Hematopoietic multipotent progenitor cell treated with erythropoietin and hydrocortisone succinate and interleukin-3 and kit ligand, for 8 days (in vitro differentiated cells): ENCODE data around the gene PCSK2.
A peak's percentile ranks its signal among the peaks of the same experiment; 100 is the strongest.

Experiments
- DNase-seq: peaks from one replicate; pipeline ENCODE4 v3.0.0-alpha.2; 2015

Gene PCSK2

DNA sequence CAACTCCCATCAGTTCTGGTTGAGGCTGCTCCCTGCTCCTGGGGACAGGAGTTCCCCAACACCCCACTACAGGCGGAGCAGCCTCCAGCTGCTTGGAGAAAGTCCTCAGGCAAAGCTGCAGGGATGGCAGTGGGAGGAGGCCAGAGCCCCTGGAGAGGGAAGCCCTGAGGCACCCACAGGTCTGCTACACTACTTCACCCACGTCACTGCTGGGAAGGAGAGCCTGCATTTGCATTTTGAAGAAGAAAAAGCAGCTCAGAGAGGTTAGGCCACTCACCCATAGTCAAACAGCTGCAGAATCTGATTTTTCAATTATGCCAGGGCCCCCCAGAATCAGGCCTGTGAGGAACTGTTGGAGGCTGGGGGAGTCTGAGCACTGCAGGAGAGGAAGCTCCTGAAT, 287.1 kb downstream of the PCSK2 start:
- DNase-seq: no peak

GRCh38 chr20:17515053-17515452, 288.2 kb downstream of the PCSK2 start:
- DNase-seq: no peak

DNA sequence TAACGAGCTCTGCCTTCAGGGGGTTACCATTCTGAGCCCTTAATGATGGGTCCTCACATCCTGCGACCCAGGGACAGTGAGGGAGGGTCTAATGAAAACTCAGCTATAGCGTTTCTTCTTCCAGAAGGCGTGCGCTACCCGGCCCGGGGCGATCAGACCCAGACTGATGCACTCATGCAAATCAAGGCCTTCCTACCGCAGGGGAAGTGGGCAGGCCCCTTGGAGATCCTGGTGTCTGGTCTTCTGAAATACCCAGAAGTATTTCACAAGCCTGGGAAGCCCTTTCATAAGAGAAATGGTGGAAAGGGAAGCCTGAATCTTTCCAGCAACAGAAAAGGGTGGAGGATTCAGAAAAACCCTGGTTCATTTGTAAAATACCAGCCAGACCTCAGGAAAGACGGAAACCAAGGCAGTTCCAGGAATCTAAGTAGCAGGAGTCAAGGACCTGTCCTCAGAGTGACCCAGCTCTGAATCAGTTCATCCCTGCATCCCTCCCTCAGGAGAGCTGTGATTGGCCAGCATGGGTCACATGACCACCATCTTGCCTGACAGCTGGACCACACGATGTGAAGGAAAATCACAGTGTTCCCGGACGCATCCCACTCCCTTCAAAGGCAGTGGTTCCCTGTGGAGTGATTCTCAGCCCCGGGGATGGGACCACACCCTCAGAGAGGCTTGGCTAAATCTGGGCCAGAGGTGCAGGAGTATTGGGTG, 291.7 kb downstream of the PCSK2 start:
- no peak for DNase-seq

GRCh38 chr20:17519606-17520285, 292.9 kb downstream of the PCSK2 start:
- DNase-seq: no peak

GRCh38 chr20:17520583-17520982, 293.7 kb downstream of the PCSK2 start:
- no peak for DNase-seq

DNA sequence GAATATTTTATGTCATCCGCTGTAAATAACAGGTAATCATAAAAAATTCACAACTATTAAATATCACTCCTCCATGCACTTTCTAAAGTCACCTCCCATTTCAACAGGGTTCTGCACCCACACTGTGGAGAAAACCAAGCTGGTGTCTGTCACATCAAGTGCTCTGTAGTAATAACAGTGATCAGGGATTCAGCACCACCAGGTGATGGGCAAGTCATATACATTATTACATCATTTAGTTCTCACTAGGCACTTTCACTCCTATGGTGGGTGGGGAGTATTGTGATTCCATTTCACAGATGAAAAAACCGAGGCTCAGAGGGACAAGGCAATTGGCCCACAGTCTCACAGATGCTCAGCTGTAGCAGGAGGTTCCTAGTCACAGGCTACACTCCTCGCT, 295.7 kb downstream of the PCSK2 start:
- DNase-seq: no peak

- DNase-seq: no peak
These were observed 296.5 kb downstream of the PCSK2 start for GRCh38 chr20:17523326-17523725.

DNA sequence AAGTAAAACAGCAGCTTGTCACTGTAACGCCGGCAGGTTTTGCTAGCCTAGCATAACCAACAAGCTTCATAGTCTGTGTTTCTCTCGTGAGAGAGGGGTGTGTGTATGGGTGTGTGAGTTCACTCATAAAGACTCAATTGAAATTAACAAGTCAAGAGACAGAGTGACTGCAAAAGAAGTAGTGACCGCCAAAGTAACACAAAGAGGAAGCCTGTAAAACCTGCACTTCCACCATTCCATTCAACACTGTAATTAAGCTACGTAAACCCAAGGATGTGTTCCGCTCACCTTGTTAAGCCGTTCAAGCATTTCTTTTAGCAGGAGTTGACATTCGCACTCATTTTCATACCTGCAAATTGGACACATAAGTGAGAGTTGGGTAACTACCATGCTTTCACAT, 297.7 kb downstream of the PCSK2 start:
- no peak for DNase-seq

- no peak for DNase-seq
These were observed 298.3 kb downstream of the PCSK2 start for GRCh38 chr20:17525132-17525531.

DNA sequence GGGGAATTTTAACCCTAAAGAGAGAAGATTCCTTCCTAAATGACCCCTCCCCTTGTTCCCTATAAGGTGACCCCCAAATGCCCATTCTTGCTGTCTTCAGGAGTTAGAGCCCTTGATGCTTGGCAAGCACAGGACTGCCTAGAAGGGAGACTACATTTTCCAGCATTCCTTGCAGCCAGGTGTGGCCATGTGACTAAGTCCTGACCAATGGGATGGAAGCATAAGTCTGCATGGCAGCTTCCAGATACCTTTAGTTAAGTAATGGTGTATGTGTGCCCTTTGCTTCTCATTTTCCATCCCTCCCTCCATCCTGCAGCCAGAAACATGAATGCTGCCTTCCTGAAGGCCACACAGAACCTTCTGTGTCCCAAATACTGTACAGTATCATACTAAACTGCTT, 298.8 kb downstream of the PCSK2 start:
- peak; percentile 75 for DNase-seq

DNA sequence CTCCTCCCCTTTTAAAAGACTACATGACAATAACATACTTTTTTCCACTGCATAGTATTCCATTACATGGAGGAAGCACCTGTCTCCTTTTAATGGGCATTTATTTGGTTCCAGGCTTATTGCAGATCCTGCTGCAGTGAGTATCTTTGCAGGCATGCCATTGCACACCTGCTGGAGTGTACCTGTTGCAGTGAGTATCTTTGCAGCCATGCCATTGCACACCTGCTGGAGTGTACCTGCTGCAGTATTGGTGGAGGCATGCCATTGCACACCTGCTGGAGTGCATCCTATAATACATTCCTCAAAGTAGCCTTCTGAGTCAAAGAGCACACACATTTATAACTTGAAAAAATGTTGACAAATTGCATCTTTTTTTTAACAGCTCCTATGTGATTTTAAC, 302.7 kb downstream of the PCSK2 start:
- DNase-seq: no peak

GRCh38 chr20:17530153-17530552, 303.3 kb downstream of the PCSK2 start:
- no peak for DNase-seq

DNA sequence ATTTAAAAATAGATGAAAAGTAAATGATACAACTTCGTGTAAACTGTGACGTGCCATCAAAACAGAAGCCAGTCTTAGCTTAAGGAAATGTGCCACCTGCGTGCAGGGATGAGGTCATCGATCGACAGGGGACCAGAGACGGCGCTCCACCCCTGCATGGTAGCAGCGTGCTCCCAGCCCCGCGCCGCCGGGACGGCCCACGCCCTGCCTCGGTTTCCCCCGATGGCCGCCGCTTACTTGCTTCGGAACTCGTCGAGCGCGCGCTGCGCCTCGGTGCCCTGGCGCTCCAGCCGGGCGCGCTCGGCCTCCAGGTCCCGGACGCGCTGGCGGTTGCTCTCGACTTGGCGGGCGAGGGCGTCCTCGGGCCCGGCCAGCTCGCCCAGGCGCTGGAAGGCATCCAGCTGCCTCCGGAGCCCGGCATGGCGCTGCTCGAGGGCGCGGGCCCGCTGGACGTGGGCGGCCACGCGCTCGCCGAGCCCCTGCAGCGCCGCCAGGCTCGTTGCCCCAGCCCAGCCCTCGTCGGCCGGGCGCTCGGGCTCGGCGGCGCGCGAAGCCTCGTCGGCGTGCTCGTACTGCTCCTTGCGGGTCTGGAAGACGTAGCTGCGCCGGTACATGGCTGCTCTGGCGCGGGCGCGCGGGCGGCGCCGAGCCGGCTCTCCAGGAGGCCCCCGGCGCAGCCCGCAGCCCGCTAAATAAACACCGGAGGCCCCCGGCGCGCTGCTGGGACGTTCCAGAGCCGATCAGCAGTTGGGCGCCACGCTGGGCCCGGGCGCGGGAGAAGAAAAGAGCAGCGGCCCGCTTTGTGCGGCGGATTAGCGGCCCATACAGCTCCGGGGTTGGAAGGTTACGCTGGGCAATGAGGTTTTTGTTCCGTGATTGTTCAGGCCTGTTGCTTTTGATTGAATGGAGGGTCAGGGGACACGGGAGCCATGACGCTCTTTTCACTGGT, 304.1 kb downstream of the PCSK2 start, which contains the start of gene BFSP1:
Gene BFSP1, minus strand, starts transcription at position 664 of the 949 bp plus-strand sequence. Its CDS starts 50 bp downstream, at position 614.
- peak; percentile 73 for DNase-seq

DNA sequence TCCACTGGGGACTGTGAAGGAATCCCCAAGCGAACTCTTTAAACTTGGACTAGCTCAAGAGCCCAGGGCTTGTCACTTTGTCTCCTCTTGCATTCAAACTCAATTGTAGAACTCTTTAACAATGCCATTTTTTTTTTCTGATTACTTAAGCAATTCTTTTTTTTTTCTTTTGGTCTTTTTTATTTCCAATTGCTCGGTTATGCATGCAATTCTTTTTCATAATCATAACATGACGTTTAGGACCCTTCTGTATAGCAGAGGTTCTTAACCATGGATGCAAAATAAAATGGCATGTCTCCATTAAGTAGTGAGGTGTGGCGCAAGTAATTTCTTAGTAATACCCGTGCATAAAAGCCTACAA, 304.8 kb downstream of the PCSK2 start:
- DNase-seq: no peak

DNA sequence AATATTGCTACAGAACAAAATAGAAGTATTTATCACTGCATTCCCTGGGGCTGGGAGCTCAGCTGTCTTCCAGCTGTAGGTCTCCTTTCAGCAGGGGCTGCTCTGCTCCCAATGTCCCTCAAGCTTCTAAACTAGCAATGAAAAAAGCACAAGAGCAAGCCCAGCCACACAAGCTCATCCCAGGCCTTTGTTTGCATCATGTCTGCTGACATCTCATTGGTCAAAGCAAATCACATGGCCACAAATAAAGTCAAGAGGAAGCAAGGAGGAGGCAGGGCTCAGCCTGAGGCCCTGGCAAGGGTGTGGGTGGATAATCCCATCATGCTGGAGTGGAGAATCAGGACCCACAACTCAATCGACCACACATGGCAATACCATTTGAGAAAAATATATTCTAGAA, 306.6 kb downstream of the PCSK2 start:
- DNase-seq: peak; percentile 78

GRCh38 chr20:17534077-17534476, 307.2 kb downstream of the PCSK2 start:
- DNase-seq: no peak
